ENCODE results near the gene SSX1. TPM values are rescaled to one million over a fixed set of nuclear protein-coding genes. Genes with fewer than 3 reads are reported as not detected.
"Not testable (repeated sequence)": the region's sequence is repeated elsewhere in the genome, so short reads cannot be mapped to it uniquely, and the experiment has no call there.

SSX1 gene
- total RNA-seq (2021) = not detected in 2 replicates
- long read RNA-seq = 0 reads

GRCh38 chrX:48255062-48255796, at the start of gene SSX1:
TSS of gene SSX1 (plus strand) at chrX:48255392. CDS start at chrX:48257242, 1,850 bp downstream.
- not testable (repeated sequence) for H2AK5ac ChIP-seq (ENCODE audit: insufficient read length, low read length); H3K36me3 Mint-ChIP-seq (ENCODE audit: insufficient read depth in 1 of 3, low read depth in 3 of 3); H3K9me3 ChIP-seq (ENCODE audit: control insufficient read depth, low read depth, low read length); H3K9ac ChIP-seq (ENCODE audit: extremely low read depth, insufficient read length, low read length); H3K4me1 Mint-ChIP-seq; H3K23me2 ChIP-seq (ENCODE audit: insufficient read length, low read depth, low read length, poor library complexity, severe bottlenecking); H2BK120ac ChIP-seq (ENCODE audit: low read depth, low read length, poor library complexity, severe bottlenecking); H3K14ac ChIP-seq (ENCODE audit: insufficient read depth, low read length); H3T11ph ChIP-seq (ENCODE audit: low read length); H4K8ac ChIP-seq (replicated peaks; ENCODE audit: insufficient read length, low read depth, low read length); H3K79me2 ChIP-seq (ENCODE audit: insufficient read depth, low read length); H3K4me3 Mint-ChIP-seq; H3K4me2 ChIP-seq (ENCODE audit: insufficient read depth, insufficient read length, low read length); H2BK20ac ChIP-seq (ENCODE audit: low read depth, low read length, poor library complexity, severe bottlenecking); H3K23ac ChIP-seq (ENCODE audit: insufficient read length, low read depth, low read length); H3K4me1 ChIP-seq (ENCODE audit: insufficient read depth, low read length); DNase-seq; H2BK5ac ChIP-seq (ENCODE audit: insufficient read length, low read length); H3K79me1 ChIP-seq (ENCODE audit: insufficient read depth, low read depth, low read length, poor library complexity, severe bottlenecking); H3K27me3 Mint-ChIP-seq (ENCODE audit: low read depth); H2AFZ ChIP-seq (ENCODE audit: low read length); H2BK15ac ChIP-seq (ENCODE audit: low read depth, low read length); H3K4ac ChIP-seq (ENCODE audit: low read depth, low read length); H4K20me1 ChIP-seq (ENCODE audit: control insufficient read depth, insufficient read depth, insufficient read length); H3K56ac ChIP-seq (ENCODE audit: insufficient read length, low read depth, low read length); H3K27ac ChIP-seq (ENCODE audit: insufficient read length, low read depth, low read length); H2BK12ac ChIP-seq (ENCODE audit: insufficient read length, low read depth, low read length); H3K18ac ChIP-seq (ENCODE audit: insufficient read length, low read depth, low read length); H3K27ac Mint-ChIP-seq; H4K5ac ChIP-seq (ENCODE audit: insufficient read length, low read depth, low read length); H4K91ac ChIP-seq (ENCODE audit: insufficient read length, low read depth, low read length); H3K27me3 ChIP-seq (ENCODE audit: insufficient read depth, low read length)
- peaks cover 63 to 64% of the 10 kb centered on the region in 2 experiments for H3K9me3 Mint-ChIP-seq
- no CpG with 5 or more reads among the region's 20 CpGs for WGBS (ENCODE audit: extremely low coverage, insufficient read length, low lambda C conversion rate)

- not testable (repeated sequence) for H2AK5ac ChIP-seq (ENCODE audit: insufficient read length, low read length); H3K18ac ChIP-seq (ENCODE audit: insufficient read length, low read depth, low read length); H3K4me2 ChIP-seq (ENCODE audit: insufficient read depth, insufficient read length, low read length); H3K4ac ChIP-seq (ENCODE audit: low read depth, low read length); H3K79me2 ChIP-seq (ENCODE audit: insufficient read depth, low read length); DNase-seq; H3T11ph ChIP-seq (ENCODE audit: low read length); H3K23me2 ChIP-seq (ENCODE audit: insufficient read length, low read depth, low read length, poor library complexity, severe bottlenecking); H2AFZ ChIP-seq (ENCODE audit: low read length); H3K36me3 Mint-ChIP-seq (ENCODE audit: insufficient read depth in 1 of 3, low read depth in 3 of 3); H4K20me1 ChIP-seq (ENCODE audit: control insufficient read depth, insufficient read depth, insufficient read length); H3K4me3 Mint-ChIP-seq; H3K27ac Mint-ChIP-seq; H3K9ac ChIP-seq (ENCODE audit: extremely low read depth, insufficient read length, low read length); H3K27me3 ChIP-seq (ENCODE audit: insufficient read depth, low read length); H3K4me1 Mint-ChIP-seq; H3K23ac ChIP-seq (ENCODE audit: insufficient read length, low read depth, low read length); H3K4me1 ChIP-seq (ENCODE audit: insufficient read depth, low read length); H2BK120ac ChIP-seq (ENCODE audit: low read depth, low read length, poor library complexity, severe bottlenecking); H2BK20ac ChIP-seq (ENCODE audit: low read depth, low read length, poor library complexity, severe bottlenecking); H3K27me3 Mint-ChIP-seq (ENCODE audit: low read depth); H4K5ac ChIP-seq (ENCODE audit: insufficient read length, low read depth, low read length); H4K91ac ChIP-seq (ENCODE audit: insufficient read length, low read depth, low read length); H2BK5ac ChIP-seq (ENCODE audit: insufficient read length, low read length); H3K79me1 ChIP-seq (ENCODE audit: insufficient read depth, low read depth, low read length, poor library complexity, severe bottlenecking); H3K27ac ChIP-seq (ENCODE audit: insufficient read length, low read depth, low read length); H3K14ac ChIP-seq (ENCODE audit: insufficient read depth, low read length); H4K8ac ChIP-seq (replicated peaks; ENCODE audit: insufficient read length, low read depth, low read length); H2BK12ac ChIP-seq (ENCODE audit: insufficient read length, low read depth, low read length); H3K56ac ChIP-seq (ENCODE audit: insufficient read length, low read depth, low read length); H2BK15ac ChIP-seq (ENCODE audit: low read depth, low read length)
- H3K9me3 Mint-ChIP-seq = peaks cover 74 to 80% of the 10 kb centered on the region in 2 experiments
- H3K9me3 ChIP-seq (ENCODE audit: control insufficient read depth, low read depth, low read length) = peaks cover 15% of the 10 kb centered on the region
- WGBS (ENCODE audit: extremely low coverage, insufficient read length, low lambda C conversion rate) = no CpG with 5 or more reads among the region's 4 CpGs
Observed at GRCh38 chrX:48214341-48214740, 40.9 kb upstream of the SSX1 start.
